ENCODE results near the gene FNDC10.

The FNDC10 gene

GRCh38 chr1:1627829-1628753 is 28.2 kb upstream of the FNDC10 start:
- DNase-seq (ENCODE audit: low read depth): no peak
- H3K4me3 ChIP-seq (ENCODE audit: low read depth, low read length): no peak overlapping the region
- no peak for TF ChIP-seq CTCF (IDR thresholded peaks at IDR 0.05; ENCODE audit: control insufficient read depth, extremely low read depth, insufficient read depth)

- no peak for TF ChIP-seq CTCF (IDR thresholded peaks at IDR 0.05; ENCODE audit: control insufficient read depth, extremely low read depth, insufficient read depth)
- DNase-seq (ENCODE audit: low read depth): no peak
Measured at GRCh38 chr1:1627261-1627828, 27.4 kb upstream of the FNDC10 start.

GRCh38 chr1:1626207-1627141 is 26.5 kb upstream of the FNDC10 start:
- DNase-seq (ENCODE audit: low read depth): no peak
- no peak overlapping the region for H3K4me3 ChIP-seq (ENCODE audit: low read depth, low read length)
- TF ChIP-seq CTCF (IDR thresholded peaks at IDR 0.05; ENCODE audit: control insufficient read depth, extremely low read depth, insufficient read depth): no peak

More at GRCh38 chr1:1627261-1627828, 27.4 kb upstream of the FNDC10 start:
- no peak overlapping the region for H3K4me3 ChIP-seq (ENCODE audit: low read depth, low read length)

GRCh38 chr1:1625824-1626206 is 25.9 kb upstream of the FNDC10 start:
- no peak overlapping the region for H3K4me3 ChIP-seq (ENCODE audit: low read depth, low read length)
- no peak for TF ChIP-seq CTCF (IDR thresholded peaks at IDR 0.05; ENCODE audit: control insufficient read depth, extremely low read depth, insufficient read depth)
- DNase-seq (ENCODE audit: low read depth): no peak

- H3K4me3 ChIP-seq (ENCODE audit: low read depth, low read length): no peak overlapping the region
- DNase-seq (ENCODE audit: low read depth): no peak
- no peak for TF ChIP-seq CTCF (IDR thresholded peaks at IDR 0.05; ENCODE audit: control insufficient read depth, extremely low read depth, insufficient read depth)
Measured at GRCh38 chr1:1625404-1625775, 25.5 kb upstream of the FNDC10 start.

- no peak overlapping the region for H3K4me3 ChIP-seq (ENCODE audit: low read depth, low read length)
- no peak for DNase-seq (ENCODE audit: low read depth)
- no peak for TF ChIP-seq CTCF (IDR thresholded peaks at IDR 0.05; ENCODE audit: control insufficient read depth, extremely low read depth, insufficient read depth)
Measured at GRCh38 chr1:1624443-1625403, 24.8 kb upstream of the FNDC10 start.

Data from LNCaP clone FGC (cell line).